Nephron (organoid): ENCODE measurements around the gene SEC24A.

ENCODE experiments used
- H3K27ac Mint-ChIP-seq, 3 experiments: 2 replicates each; pipeline ENCODE4 v1.8.0; 2020; ENCODE audit warnings: mixed read lengths in 3 of 3, mild to moderate bottlenecking in 2 of 3, moderate library complexity in 1 of 3
- H3K27me3 Mint-ChIP-seq: 2 replicates; pipeline ENCODE4 v1.8.0; 2021; ENCODE audit warnings: low read depth, mild to moderate bottlenecking, moderate library complexity, mixed read lengths
- H3K36me3 Mint-ChIP-seq: 2 replicates; pipeline ENCODE4 v1.8.0; 2020; ENCODE audit warnings: low read depth, mixed read lengths
- H3K4me1 Mint-ChIP-seq: 2 replicates; pipeline ENCODE4 v1.8.0; 2020; ENCODE audit warnings: mixed read lengths
- H3K4me3 Mint-ChIP-seq, 3 experiments: 2 replicates each; pipeline ENCODE4 v1.8.0; 2020; ENCODE audit warnings: mild to moderate bottlenecking in 3 of 3, mixed read lengths in 3 of 3, moderate library complexity in 2 of 3
- H3K9me3 Mint-ChIP-seq: 2 replicates; pipeline ENCODE4 v1.8.0; 2020; ENCODE audit warnings: mixed read lengths
- TF ChIP-seq, protein P1 (sequence below), 3 experiments: fragments of 200-600 bp; sonication (generic); IDR thresholded peaks; one replicate each; pipeline ENCODE4 v1.5.0; 2021; ENCODE audit warnings: antibody characterized with exemption in 3 of 3; ENCODE audit not compliant: unreplicated experiment in 3 of 3

The SEC24A gene

DNA sequence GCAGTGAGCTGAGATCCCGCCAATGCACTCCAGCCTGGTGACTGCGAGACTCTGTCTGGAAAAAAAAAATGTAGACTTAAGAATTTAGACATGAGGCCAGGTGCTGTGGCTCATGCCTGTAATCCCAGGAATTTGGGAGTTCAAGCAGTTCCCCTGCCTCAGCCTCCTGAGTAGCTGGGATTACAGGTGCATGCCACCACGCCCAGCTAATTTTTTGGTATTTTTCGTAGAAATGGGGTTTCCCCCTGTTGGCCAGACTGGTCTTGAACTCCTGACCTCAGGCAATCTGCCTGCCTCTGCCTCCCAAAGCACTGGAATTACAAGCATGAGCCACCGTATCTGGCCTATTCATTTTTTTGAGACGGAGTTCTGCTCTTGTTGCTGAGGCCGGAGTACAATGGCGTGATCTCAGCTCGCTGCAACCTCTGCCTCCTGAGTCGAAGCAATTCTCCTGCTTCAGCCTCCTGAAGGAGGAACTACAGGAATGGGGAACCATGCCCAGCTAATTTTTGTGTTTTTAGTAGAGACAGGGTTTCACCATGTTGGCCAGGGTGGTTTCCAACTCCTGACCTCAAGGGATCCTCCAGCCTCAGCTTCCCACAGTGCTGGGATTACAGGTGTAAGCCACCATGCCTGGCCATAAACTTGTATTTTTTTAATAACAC lies 124.0 kb downstream of the SEC24A start:
- Mint-ChIP-seq H3K27me3 (no peaks in the 10 kb centered on the region), H3K4me1 (no peaks in the 10 kb centered on the region), H3K9me3 (no peaks in the 10 kb centered on the region), H3K4me3 (no peak overlapping the region), H3K27ac (no peak overlapping the region), H3K36me3 (peaks cover 65% of the 10 kb centered on the region)
- TF ChIP-seq, protein P1, sequence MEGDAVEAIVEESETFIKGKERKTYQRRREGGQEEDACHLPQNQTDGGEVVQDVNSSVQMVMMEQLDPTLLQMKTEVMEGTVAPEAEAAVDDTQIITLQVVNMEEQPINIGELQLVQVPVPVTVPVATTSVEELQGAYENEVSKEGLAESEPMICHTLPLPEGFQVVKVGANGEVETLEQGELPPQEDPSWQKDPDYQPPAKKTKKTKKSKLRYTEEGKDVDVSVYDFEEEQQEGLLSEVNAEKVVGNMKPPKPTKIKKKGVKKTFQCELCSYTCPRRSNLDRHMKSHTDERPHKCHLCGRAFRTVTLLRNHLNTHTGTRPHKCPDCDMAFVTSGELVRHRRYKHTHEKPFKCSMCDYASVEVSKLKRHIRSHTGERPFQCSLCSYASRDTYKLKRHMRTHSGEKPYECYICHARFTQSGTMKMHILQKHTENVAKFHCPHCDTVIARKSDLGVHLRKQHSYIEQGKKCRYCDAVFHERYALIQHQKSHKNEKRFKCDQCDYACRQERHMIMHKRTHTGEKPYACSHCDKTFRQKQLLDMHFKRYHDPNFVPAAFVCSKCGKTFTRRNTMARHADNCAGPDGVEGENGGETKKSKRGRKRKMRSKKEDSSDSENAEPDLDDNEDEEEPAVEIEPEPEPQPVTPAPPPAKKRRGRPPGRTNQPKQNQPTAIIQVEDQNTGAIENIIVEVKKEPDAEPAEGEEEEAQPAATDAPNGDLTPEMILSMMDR (IDR thresholded peaks at IDR 0.05; ENCODE audit: unreplicated experiment in 3 of 3): no peak

DNA sequence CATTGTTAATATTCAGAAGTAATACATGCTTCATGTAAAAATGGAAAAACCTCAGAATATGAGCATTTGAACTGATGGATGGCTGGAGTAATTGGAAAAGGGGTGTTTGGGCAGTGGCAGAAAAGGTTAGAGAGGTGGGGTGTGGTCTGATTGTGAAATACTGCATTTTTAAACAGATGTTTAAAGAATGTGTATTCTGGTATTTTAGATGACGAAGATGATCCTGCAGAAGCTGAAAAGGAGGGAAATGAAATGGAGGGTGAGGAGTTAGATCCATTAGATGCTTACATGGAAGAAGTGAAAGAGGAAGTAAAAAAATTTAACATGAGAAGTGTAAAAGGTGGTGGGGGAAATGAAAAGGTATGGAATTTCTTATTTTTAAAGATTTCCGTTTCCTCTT lies 128.8 kb downstream of the SEC24A start:
- H3K27me3 Mint-ChIP-seq: no peaks in the 10 kb centered on the region
- peaks cover 68% of the 10 kb centered on the region for H3K36me3 Mint-ChIP-seq
- H3K4me3 Mint-ChIP-seq: no peak overlapping the region
- H3K27ac Mint-ChIP-seq: no peak overlapping the region
- no peaks in the 10 kb centered on the region for H3K9me3 Mint-ChIP-seq
- TF ChIP-seq, protein P1 (IDR thresholded peaks at IDR 0.05; ENCODE audit: unreplicated experiment in 3 of 3): no peak
- no peaks in the 10 kb centered on the region for H3K4me1 Mint-ChIP-seq
